Vagina (tissue), 2 donors: Measurements from ENCODE around the gene HORMAD2. TPM values are rescaled to one million over a fixed set of nuclear protein-coding genes. Genes with fewer than 3 reads are reported as not detected.
"Not testable (repeated sequence)": the region's sequence is repeated elsewhere in the genome, so short reads cannot be mapped to it uniquely, and the experiment has no call there.

Source experiments
- DNase-seq, 2 donors: peaks; one replicate each; pipeline ENCODE4 v3.0.0-alpha.2; 2017; ENCODE audit errors: extremely low spot score in 2 of 2
- H3K27ac ChIP-seq: fragments of 200-600 bp; sonication (generic); one replicate; pipeline ENCODE4 v1.5.1; 2019
- H3K27me3 ChIP-seq: fragments of 200-600 bp; sonication (generic); one replicate; pipeline ENCODE4 v1.5.1; 2019
- H3K36me3 ChIP-seq, 2 donors: fragments of 200-600 bp; sonication (generic); one replicate each; pipeline ENCODE4 v1.5.1; 2017 to 2019
- H3K4me1 ChIP-seq: fragments of 200-600 bp; sonication (generic); one replicate; pipeline ENCODE4 v1.5.1; 2019
- H3K4me3 ChIP-seq, 2 donors: fragments of 200-600 bp; sonication (generic); 1 replicate in 1 of 2; 2 replicates in 1 of 2; pipeline ENCODE4 v1.5.1; 2016 to 2019
- H3K9me3 ChIP-seq: fragments of 200-600 bp; sonication (generic); one replicate; pipeline ENCODE4 v1.5.1; 2019
- CTCF ChIP-seq, 3 experiments: fragments of 450-650 bp in 2 of 3; fragments of 200-600 bp in 1 of 3; sonication (generic) in 1 of 3; IDR thresholded peaks; one replicate each; pipeline ENCODE4 v1.5.1; 2017 to 2019; ENCODE audit warnings: antibody characterized with exemption in 3 of 3, mild to moderate bottlenecking in 2 of 3, moderate library complexity in 2 of 3
- POLR2A ChIP-seq, 2 donors: fragments of 450-650 bp; IDR thresholded peaks; one replicate each; pipeline ENCODE4 v1.6.1; 2017; ENCODE audit warnings: antibody characterized with exemption in 2 of 2, mild to moderate bottlenecking in 2 of 2, moderate library complexity in 2 of 2
- POLR2AphosphoS5 ChIP-seq, 2 donors: sonication (generic); formaldehyde crosslinking; IDR thresholded peaks; one replicate each; pipeline ENCODE4 v1.9.0; 2017; ENCODE audit warnings: antibody characterized with exemption in 2 of 2, mild to moderate bottlenecking in 2 of 2, low read depth in 1 of 2; ENCODE audit not compliant: insufficient read depth in 1 of 2
- intact Hi-C: fragments of 100-400 bp; cut with DNase I; formaldehyde crosslinking; loops from one replicate; pipeline ENCODE4 v1.15.1; 2023
- total RNA-seq: library from RNA; depleted of rRNA; stranded (reverse); fragments of >200 nt; gene quantifications from one replicate; pipeline ENCODE4 v1.2.3, GENCODE V29; 2016

Gene HORMAD2
- total RNA-seq, 1 donor from 2014 or later = not detected

GRCh38 chr22:30212363-30212995, 132.2 kb downstream of the HORMAD2 start:
- Histone ChIP-seq H3K4me3 (no peak overlapping the region), H3K27ac (no peak overlapping the region), H3K36me3 (no peaks in the 10 kb centered on the region), H3K4me1 (peaks cover 46% of the 10 kb centered on the region), H3K9me3 (no peaks in the 10 kb centered on the region), H3K27me3 (no peaks in the 10 kb centered on the region)
- DNase-seq = no peak
- intact Hi-C loops = no loop called here
- TF ChIP-seq POLR2A (IDR thresholded peaks at IDR 0.05) (no peak), POLR2AphosphoS5 (IDR thresholded peaks at IDR 0.05; ENCODE audit: insufficient read depth in 1 of 2, low read depth in 1 of 2) (peak; percentile 74 to 88)

GRCh38 chr22:30212996-30213441, 132.8 kb downstream of the HORMAD2 start:
- H3K27me3 ChIP-seq = no peaks in the 10 kb centered on the region
- H3K36me3 ChIP-seq = no peaks in the 10 kb centered on the region
- no peaks in the 10 kb centered on the region for H3K9me3 ChIP-seq
- no peak for DNase-seq
- TF ChIP-seq CTCF (IDR thresholded peaks at IDR 0.05) = no peak
- no peak for TF ChIP-seq POLR2A (IDR thresholded peaks at IDR 0.05)
- no peak for TF ChIP-seq POLR2AphosphoS5 (IDR thresholded peaks at IDR 0.05; ENCODE audit: insufficient read depth in 1 of 2, low read depth in 1 of 2)
- H3K27ac ChIP-seq = no peak overlapping the region
- intact Hi-C loops = no loop called here
- H3K4me3 ChIP-seq = no peak overlapping the region
- peaks cover 45% of the 10 kb centered on the region for H3K4me1 ChIP-seq

GRCh38 chr22:30214703-30215407, 134.6 kb downstream of the HORMAD2 start:
- Histone ChIP-seq H3K4me3 (no peak overlapping the region), H3K9me3 (no peaks in the 10 kb centered on the region), H3K4me1 (peaks cover 32% of the 10 kb centered on the region), H3K36me3 (no peaks in the 10 kb centered on the region), H3K27ac (no peak overlapping the region), H3K27me3 (no peaks in the 10 kb centered on the region)
- no peak for DNase-seq
- TF ChIP-seq CTCF (IDR thresholded peaks at IDR 0.05) (no peak), POLR2A (IDR thresholded peaks at IDR 0.05) (no peak), POLR2AphosphoS5 (IDR thresholded peaks at IDR 0.05; ENCODE audit: insufficient read depth in 1 of 2, low read depth in 1 of 2) (no peak)
- intact Hi-C loops = no loop called here

GRCh38 chr22:30216272-30216671, 136.0 kb downstream of the HORMAD2 start:
- H3K27ac ChIP-seq, H3K9me3 ChIP-seq, H3K27me3 ChIP-seq, DNase-seq, H3K4me3 ChIP-seq, H3K36me3 ChIP-seq, intact Hi-C loops: not testable (repeated sequence)
- peaks cover 21% of the 10 kb centered on the region for H3K4me1 ChIP-seq

- Histone ChIP-seq H3K9me3 (no peaks in the 10 kb centered on the region), H3K4me1 (peaks cover 21% of the 10 kb centered on the region), H3K27me3 (no peaks in the 10 kb centered on the region), H3K4me3 (no peak overlapping the region), H3K27ac (no peak overlapping the region), H3K36me3 (no peaks in the 10 kb centered on the region)
- TF ChIP-seq POLR2AphosphoS5 (IDR thresholded peaks at IDR 0.05; ENCODE audit: insufficient read depth in 1 of 2, low read depth in 1 of 2) (no peak), CTCF (IDR thresholded peaks at IDR 0.05) (no peak), POLR2A (IDR thresholded peaks at IDR 0.05) (no peak)
- no peak for DNase-seq
- intact Hi-C loops = no loop called here
Measured at GRCh38 chr22:30216710-30217109, 136.4 kb downstream of the HORMAD2 start.
